Panc1 (cell line): Measurements from ENCODE around the gene TMC5.

ENCODE experiments used
- CTCF ChIP-seq: fragments of 450-650 bp; IDR thresholded peaks from 2 replicates; pipeline ENCODE4 v1.5.1; 2017; ENCODE audit warnings: mild to moderate bottlenecking
- POLR2AphosphoS5 ChIP-seq: IDR thresholded peaks from 2 replicates; pipeline ENCODE4 v1.6.1; 2012; ENCODE audit warnings: mild to moderate bottlenecking, low read depth, low read length, moderate library complexity
- SIN3A ChIP-seq: IDR thresholded peaks from 2 replicates; pipeline ENCODE4 v1.6.1; 2012; ENCODE audit warnings: low read depth, mild to moderate bottlenecking, low read length, moderate library complexity, borderline replicate concordance; ENCODE audit not compliant: insufficient read depth
- TCF7L2 ChIP-seq: IDR thresholded peaks from 2 replicates; pipeline ENCODE4 v1.6.1; 2011; ENCODE audit warnings: mild to moderate bottlenecking, low read depth, low read length, inconsistent platforms

- TF ChIP-seq CTCF, result no peak
- no peak for TF ChIP-seq POLR2AphosphoS5
- TF ChIP-seq SIN3A, result no peak
- TF ChIP-seq TCF7L2, result no peak
These were observed 39.8 kb upstream of the TMC5 start for GRCh38 chr16:19377864-19378263.
